ENCODE measurements around the gene PTPN3. TPM values are rescaled to one million over a fixed set of nuclear protein-coding genes. Genes with fewer than 3 reads are reported as not detected.

The PTPN3 gene
- polyA plus RNA-seq, 1 of the 3 experiments (the other 2 are of a cell fraction): 7.5 TPM

DNA sequence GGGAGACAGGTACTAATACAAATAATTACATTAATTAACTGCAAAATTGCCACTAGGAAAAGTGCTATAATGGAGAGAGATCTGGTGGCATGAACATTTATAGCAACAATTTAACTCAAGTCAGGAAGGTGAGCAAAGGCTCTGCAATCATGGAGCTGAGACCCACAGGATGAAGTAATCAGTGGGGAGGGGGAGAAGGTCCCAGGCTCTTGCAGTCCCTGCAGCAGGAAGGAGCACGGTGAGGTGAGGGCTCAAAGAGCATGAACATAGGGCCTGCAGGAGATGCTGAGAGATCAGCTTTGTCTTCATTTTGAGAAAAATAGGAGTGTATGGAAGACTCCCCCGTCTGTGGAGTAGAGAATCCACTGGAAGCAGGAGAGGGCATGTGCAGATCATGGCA lies 6.5 kb downstream of the PTPN3 start:
- TF ChIP-seq ELF1 (IDR thresholded peaks at IDR 0.05) (no peak), TEAD4 (IDR thresholded peaks at IDR 0.05; ENCODE audit: borderline replicate concordance, insufficient read depth) (no peak), SMC3 (IDR thresholded peaks at IDR 0.05; ENCODE audit: low read depth, low read length) (no peak), RAD21 (IDR thresholded peaks at IDR 0.05; ENCODE audit: low read length) (no peak), NRF1 (IDR thresholded peaks at IDR 0.05; ENCODE audit: low read depth, low read length) (no peak), TAF1 (IDR thresholded peaks at IDR 0.05; ENCODE audit: borderline replicate concordance, low read depth, low read length) (no peak), GATA2 (CRISPR knock-in tag; IDR thresholded peaks at IDR 0.05) (no peak), MAX (IDR thresholded peaks at IDR 0.05; ENCODE audit: low read depth) (no peak), FOXM1 (IDR thresholded peaks at IDR 0.05; ENCODE audit: low read depth) (no peak), NFIC (IDR thresholded peaks at IDR 0.05; ENCODE audit: borderline replicate concordance) (no peak), EZH2phosphoT487 (IDR thresholded peaks at IDR 0.05; ENCODE audit: borderline replicate concordance, low read depth) (no peak)
- TF ChIP-seq, protein P1, sequence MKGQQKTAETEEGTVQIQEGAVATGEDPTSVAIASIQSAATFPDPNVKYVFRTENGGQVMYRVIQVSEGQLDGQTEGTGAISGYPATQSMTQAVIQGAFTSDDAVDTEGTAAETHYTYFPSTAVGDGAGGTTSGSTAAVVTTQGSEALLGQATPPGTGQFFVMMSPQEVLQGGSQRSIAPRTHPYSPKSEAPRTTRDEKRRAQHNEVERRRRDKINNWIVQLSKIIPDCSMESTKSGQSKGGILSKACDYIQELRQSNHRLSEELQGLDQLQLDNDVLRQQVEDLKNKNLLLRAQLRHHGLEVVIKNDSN (IDR thresholded peaks at IDR 0.05; ENCODE audit: borderline replicate concordance, low read depth): no peak
- TF ChIP-seq, protein P2, sequence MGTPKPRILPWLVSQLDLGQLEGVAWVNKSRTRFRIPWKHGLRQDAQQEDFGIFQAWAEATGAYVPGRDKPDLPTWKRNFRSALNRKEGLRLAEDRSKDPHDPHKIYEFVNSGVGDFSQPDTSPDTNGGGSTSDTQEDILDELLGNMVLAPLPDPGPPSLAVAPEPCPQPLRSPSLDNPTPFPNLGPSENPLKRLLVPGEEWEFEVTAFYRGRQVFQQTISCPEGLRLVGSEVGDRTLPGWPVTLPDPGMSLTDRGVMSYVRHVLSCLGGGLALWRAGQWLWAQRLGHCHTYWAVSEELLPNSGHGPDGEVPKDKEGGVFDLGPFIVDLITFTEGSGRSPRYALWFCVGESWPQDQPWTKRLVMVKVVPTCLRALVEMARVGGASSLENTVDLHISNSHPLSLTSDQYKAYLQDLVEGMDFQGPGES (IDR thresholded peaks at IDR 0.05; ENCODE audit: low read depth, low read length): no peak
- TF ChIP-seq, protein P3, sequence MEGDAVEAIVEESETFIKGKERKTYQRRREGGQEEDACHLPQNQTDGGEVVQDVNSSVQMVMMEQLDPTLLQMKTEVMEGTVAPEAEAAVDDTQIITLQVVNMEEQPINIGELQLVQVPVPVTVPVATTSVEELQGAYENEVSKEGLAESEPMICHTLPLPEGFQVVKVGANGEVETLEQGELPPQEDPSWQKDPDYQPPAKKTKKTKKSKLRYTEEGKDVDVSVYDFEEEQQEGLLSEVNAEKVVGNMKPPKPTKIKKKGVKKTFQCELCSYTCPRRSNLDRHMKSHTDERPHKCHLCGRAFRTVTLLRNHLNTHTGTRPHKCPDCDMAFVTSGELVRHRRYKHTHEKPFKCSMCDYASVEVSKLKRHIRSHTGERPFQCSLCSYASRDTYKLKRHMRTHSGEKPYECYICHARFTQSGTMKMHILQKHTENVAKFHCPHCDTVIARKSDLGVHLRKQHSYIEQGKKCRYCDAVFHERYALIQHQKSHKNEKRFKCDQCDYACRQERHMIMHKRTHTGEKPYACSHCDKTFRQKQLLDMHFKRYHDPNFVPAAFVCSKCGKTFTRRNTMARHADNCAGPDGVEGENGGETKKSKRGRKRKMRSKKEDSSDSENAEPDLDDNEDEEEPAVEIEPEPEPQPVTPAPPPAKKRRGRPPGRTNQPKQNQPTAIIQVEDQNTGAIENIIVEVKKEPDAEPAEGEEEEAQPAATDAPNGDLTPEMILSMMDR (IDR thresholded peaks at IDR 0.05): no peak
- Histone ChIP-seq H3K9me2 (no peaks in the 10 kb centered on the region), H3K9me3 (no peaks in the 10 kb centered on the region), H3F3A (replicated peaks; ENCODE audit: insufficient read depth) (no peaks in the 10 kb centered on the region), H3K9ac (no peak overlapping the region), H2AFZ (ENCODE audit: low read depth) (no peak overlapping the region), H3K79me2 (ENCODE audit: insufficient read depth) (peaks cover 81% of the 10 kb centered on the region), H3K36me3 (replicated peaks in 1 of 2; ENCODE audit: control insufficient read depth in 1 of 2, insufficient read depth in 2 of 2, low read length in 1 of 2) (no peaks in the 10 kb centered on the region), H3K27ac (ENCODE audit: low read depth in 2 of 2, low read length in 1 of 2) (no peak overlapping the region), H3K4me1 (ENCODE audit: control insufficient read depth in 1 of 2, insufficient read depth in 2 of 2, low read depth in 1 of 2, low read length in 1 of 2) (peaks cover 0 to 8% of the 10 kb centered on the region in 2 experiments; a peak in 1 of 4 replicates), H4K20me1 (ENCODE audit: insufficient read depth) (peaks cover 16% of the 10 kb centered on the region; the same call in 1 of the 2 replicates), H3K4me2 (no peak overlapping the region), H3K4me3 (ENCODE audit: low read depth in 2 of 2, low read length in 1 of 2) (no peak overlapping the region), H3K27me3 (ENCODE audit: insufficient read depth) (no peaks in the 10 kb centered on the region)
- DNase-seq: no peak
- ChIA-PET POLR2A (no interaction called here), CTCF (interaction anchor here (1.1 to 1.7 kb wide), 2 partner anchors 22 to 51 kb away, joined by 4 to 5 read pairs; no protein-coding TSS in a partner anchor)
- WGBS (ENCODE audit: low lambda C conversion rate): 96% methylated on average over 2 of the region's 2 CpGs
